ENCODE measurements around the gene NTNG1. TPM values are rescaled to one million over a fixed set of nuclear protein-coding genes. Genes with fewer than 3 reads are reported as not detected.

The NTNG1 gene
- total and polyA plus RNA-seq, 2 of the 4 experiments (the other 2 are of a cell fraction) = 1.2 to 2.3 TPM

GRCh38 chr1:107450899-107451664, 310.2 kb downstream of the NTNG1 start:
- Histone ChIP-seq H3K23ac (ENCODE audit: low read depth, low read length) (no peak overlapping the region), H3K4me3 (ENCODE audit: insufficient read depth, low read depth, low read length) (no peak overlapping the region), H4K8ac (ENCODE audit: low read depth in 2 of 2, low read length in 2 of 2) (no peak overlapping the region), H3K79me1 (ENCODE audit: low read depth in 1 of 2, low read length in 2 of 2) (no peaks in the 10 kb centered on the region), H2BK20ac (ENCODE audit: low read depth, low read length) (no peak overlapping the region), H3K4me1 (ENCODE audit: control insufficient read depth, insufficient read depth, low read length) (no peaks in the 10 kb centered on the region), H3K4ac (ENCODE audit: low read depth, low read length) (no peak overlapping the region), H3K36me3 (ENCODE audit: control insufficient read depth, insufficient read depth, low read length) (no peaks in the 10 kb centered on the region), H3K27ac (ENCODE audit: insufficient read depth, low read length) (no peak overlapping the region), H3K9ac (ENCODE audit: low read depth, low read length) (no peak overlapping the region), H2BK5ac (ENCODE audit: low read depth, low read length, poor library complexity, severe bottlenecking) (no peak overlapping the region), H3K27me3 (ENCODE audit: control insufficient read depth, insufficient read depth, low read length) (no peaks in the 10 kb centered on the region), H3K4me2 (ENCODE audit: low read depth, low read length) (no peak overlapping the region), H4K20me1 (ENCODE audit: insufficient read depth, low read length) (no peaks in the 10 kb centered on the region), H4K5ac (ENCODE audit: low read depth, low read length) (no peak overlapping the region), H3K18ac (ENCODE audit: low read depth, low read length) (no peak overlapping the region), H2BK15ac (ENCODE audit: low read depth, low read length) (no peak overlapping the region), H3K56ac (ENCODE audit: extremely low read depth, insufficient read depth, low read length) (no peak overlapping the region), H3K9me3 (ENCODE audit: control insufficient read depth, insufficient read depth, low read length) (no peaks in the 10 kb centered on the region), H2AK9ac (replicated peaks; ENCODE audit: low read depth, low read length, poor library complexity) (no peak overlapping the region), H3K9me1 (ENCODE audit: insufficient read depth, low read length) (no peaks in the 10 kb centered on the region), H2BK120ac (ENCODE audit: low read depth, low read length) (no peak overlapping the region), H3K14ac (replicated peaks; ENCODE audit: low read depth, low read length) (no peak overlapping the region), H4K91ac (ENCODE audit: insufficient read depth, low read depth, low read length) (no peak overlapping the region), H2AK5ac (ENCODE audit: low read depth, low read length) (no peak overlapping the region), H2AFZ (replicated peaks; ENCODE audit: low read length, poor library complexity) (no peak overlapping the region)
- in situ Hi-C loops (cut with MboI; ENCODE audit: low sequenced_read_pairs) (no loop called here), dilution Hi-C loops (cut with HindIII; ENCODE audit: low sequenced_read_pairs, unreplicated experiment) (no loop called here), intact Hi-C loops (cut with micrococcal nuclease) (no loop called here)
- no CpG with 5 or more reads among the region's 5 CpGs for WGBS, 2 experiments (ENCODE audit: extremely low coverage in 2 of 2, insufficient read length in 1 of 2)
- no TSS peak for BruUV-seq (replicated peaks)
- ATAC-seq (ENCODE audit: low read depth) (no peak), DNase-seq (no peak)
- ChIA-PET CTCF (no interaction called here), POLR2A (ENCODE audit: unreplicated experiment) (no interaction called here)
- no peak for TF ChIP-seq MAZ (IDR thresholded peaks at IDR 0.05; ENCODE audit: borderline replicate concordance, low read depth, low read length)
- TF ChIP-seq FOS (IDR thresholded peaks at IDR 0.05; ENCODE audit: low read depth, low read length) = no peak
- no peak for TF ChIP-seq MAFK (IDR thresholded peaks at IDR 0.05; ENCODE audit: low read depth, low read length)
- no peak for TF ChIP-seq RFX5 (IDR thresholded peaks at IDR 0.05; ENCODE audit: low read depth, low read length)
- no peak for TF ChIP-seq CHD1 (IDR thresholded peaks at IDR 0.05; ENCODE audit: low read depth, low read length)
- TF ChIP-seq CEBPB (IDR thresholded peaks at IDR 0.05; ENCODE audit: low read depth, low read length) = no peak
- TF ChIP-seq NFE2L2 (IDR thresholded peaks at IDR 0.05; ENCODE audit: low read depth, low read length) = no peak
- no peak for TF ChIP-seq RCOR1 (IDR thresholded peaks at IDR 0.05; ENCODE audit: insufficient replicate concordance, low read length)
- no peak for TF ChIP-seq RAD21 (IDR thresholded peaks at IDR 0.05; ENCODE audit: low read length)
- TF ChIP-seq BHLHE40 (IDR thresholded peaks at IDR 0.05; ENCODE audit: low read depth, low read length) = no peak
- TF ChIP-seq, protein P1, sequence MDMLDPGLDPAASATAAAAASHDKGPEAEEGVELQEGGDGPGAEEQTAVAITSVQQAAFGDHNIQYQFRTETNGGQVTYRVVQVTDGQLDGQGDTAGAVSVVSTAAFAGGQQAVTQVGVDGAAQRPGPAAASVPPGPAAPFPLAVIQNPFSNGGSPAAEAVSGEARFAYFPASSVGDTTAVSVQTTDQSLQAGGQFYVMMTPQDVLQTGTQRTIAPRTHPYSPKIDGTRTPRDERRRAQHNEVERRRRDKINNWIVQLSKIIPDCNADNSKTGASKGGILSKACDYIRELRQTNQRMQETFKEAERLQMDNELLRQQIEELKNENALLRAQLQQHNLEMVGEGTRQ (IDR thresholded peaks at IDR 0.05; ENCODE audit: low read depth, low read length) = no peak
- TF ChIP-seq POLR2A (IDR thresholded peaks at IDR 0.05; ENCODE audit: low read depth, low read length) = no peak
- TF ChIP-seq ELK1 (IDR thresholded peaks at IDR 0.05; ENCODE audit: borderline replicate concordance, low read depth, low read length) = no peak
- TF ChIP-seq SMC3 (IDR thresholded peaks at IDR 0.05; ENCODE audit: low read depth, low read length) = no peak
- TF ChIP-seq MXI1 (IDR thresholded peaks at IDR 0.05; ENCODE audit: borderline replicate concordance, low read depth, low read length) = no peak
- TF ChIP-seq, protein P2, sequence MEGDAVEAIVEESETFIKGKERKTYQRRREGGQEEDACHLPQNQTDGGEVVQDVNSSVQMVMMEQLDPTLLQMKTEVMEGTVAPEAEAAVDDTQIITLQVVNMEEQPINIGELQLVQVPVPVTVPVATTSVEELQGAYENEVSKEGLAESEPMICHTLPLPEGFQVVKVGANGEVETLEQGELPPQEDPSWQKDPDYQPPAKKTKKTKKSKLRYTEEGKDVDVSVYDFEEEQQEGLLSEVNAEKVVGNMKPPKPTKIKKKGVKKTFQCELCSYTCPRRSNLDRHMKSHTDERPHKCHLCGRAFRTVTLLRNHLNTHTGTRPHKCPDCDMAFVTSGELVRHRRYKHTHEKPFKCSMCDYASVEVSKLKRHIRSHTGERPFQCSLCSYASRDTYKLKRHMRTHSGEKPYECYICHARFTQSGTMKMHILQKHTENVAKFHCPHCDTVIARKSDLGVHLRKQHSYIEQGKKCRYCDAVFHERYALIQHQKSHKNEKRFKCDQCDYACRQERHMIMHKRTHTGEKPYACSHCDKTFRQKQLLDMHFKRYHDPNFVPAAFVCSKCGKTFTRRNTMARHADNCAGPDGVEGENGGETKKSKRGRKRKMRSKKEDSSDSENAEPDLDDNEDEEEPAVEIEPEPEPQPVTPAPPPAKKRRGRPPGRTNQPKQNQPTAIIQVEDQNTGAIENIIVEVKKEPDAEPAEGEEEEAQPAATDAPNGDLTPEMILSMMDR (conservative IDR thresholded peaks at IDR 0.05; ENCODE audit: low read depth, low read length) = no peak

Data from IMR-90 (cell line).